Head of caudate nucleus (tissue), 42 donors: ENCODE measurements around the gene SLC12A6.
"Not testable (repeated sequence)": the region's sequence is repeated elsewhere in the genome, so short reads cannot be mapped to it uniquely, and the experiment has no call there.

Experiments used
- DNase-seq, 42 donors: peaks; one replicate each; pipeline versions ENCODE4 v3.0.0 to v3.0.0-alpha.2; 2020 to 2021; ENCODE audit warnings: mixed read lengths in 7 of 42
- intact Hi-C: fragments of 100-400 bp; cut with DNase I; formaldehyde crosslinking; loops from one replicate; pipeline ENCODE4 v1.15.0; 2022

The SLC12A6 gene

DNA sequence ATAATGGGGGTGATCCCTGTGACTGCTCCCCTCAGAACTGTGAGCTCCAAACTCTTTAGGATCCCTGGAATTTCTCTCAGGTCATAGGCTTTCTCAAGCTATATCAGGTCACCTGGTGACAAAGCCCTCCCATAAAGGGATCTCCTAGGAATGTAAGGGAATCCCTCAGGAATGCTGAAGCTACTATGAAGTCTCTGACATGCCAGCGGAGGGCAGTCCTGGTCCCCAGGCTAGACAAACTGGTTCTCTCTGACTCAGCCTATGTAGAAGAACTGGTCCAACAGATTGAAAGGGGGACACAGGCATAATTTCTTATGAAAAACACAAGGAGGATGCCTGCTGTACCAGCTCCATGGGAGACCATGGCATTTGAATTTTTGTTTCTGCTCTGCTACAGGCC lies 22.7 kb upstream of the SLC12A6 start:
- DNase-seq, result no peak
- intact Hi-C loops, result loop anchor here (10.0 kb wide), 1 partner anchor 135 kb away; the partner anchor contains the start of gene EMC4

DNA sequence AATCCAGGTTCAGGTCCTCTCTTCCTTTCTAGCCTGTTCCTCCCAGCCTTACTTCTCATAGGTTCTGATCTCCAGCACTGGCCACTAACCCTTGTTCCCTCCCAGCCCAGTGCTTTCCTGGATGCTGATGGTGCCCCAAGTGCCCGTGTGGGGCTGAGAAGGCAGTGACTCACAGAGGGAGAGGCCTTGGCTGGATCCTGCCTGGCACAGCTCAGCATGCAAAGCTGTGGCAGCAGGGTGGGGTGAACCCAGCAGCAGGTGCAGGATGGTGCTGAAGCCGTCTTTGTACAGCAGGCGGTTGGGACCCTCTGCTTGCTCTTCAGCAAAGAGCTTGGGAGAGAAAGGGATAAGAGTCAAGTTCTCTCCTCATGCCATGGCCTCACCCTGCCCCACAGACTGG lies 21.8 kb upstream of the SLC12A6 start:
- intact Hi-C loops, result no loop called here
- DNase-seq, result peak in 1 of 42 donors; percentile 16

DNA sequence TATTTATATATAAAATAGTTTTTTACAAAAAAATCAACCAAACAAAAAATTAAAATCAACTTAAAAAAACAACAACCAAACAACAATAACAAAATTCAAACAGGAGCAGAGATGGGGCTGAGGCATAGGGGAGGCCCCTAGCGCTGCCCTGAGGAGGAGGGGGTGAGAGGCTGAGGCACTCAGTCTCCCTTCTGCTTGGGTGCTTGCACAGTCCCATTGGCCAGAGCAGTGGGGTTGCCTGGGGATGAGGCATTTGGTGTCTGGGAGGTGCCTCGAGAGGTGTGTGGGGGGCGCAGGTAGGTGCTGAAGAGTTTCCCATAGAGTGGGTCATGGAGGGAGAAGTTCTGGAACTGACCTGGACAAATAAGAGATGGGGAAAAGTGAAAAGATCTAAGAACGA lies 21.4 kb upstream of the SLC12A6 start:
- no peak for DNase-seq
- intact Hi-C loops, result no loop called here

GRCh38 chr15:34358367-34358766 lies 20.8 kb upstream of the SLC12A6 start:
- DNase-seq, result no peak
- intact Hi-C loops, result no loop called here

DNA sequence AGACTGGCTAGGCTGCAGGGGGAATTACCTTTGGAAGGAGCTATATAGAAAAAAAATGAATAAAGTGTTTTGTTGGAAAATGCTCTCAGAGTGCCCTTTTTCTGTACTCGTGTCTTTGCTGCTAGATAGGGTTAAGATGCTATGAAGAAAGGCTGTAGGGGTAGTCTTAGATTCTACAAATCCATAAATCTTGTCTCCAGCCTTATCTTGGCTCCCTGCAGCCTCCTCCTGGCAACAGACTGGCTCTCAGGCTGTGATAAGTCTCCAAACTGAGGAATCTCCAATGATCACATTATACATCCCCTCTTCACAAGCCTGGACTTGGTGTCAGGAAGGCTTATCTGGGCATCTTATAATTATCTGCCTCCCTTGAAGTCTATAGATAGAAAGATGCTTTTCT lies 20.1 kb upstream of the SLC12A6 start:
- intact Hi-C loops, result no loop called here
- no peak for DNase-seq

- intact Hi-C loops, result no loop called here
Observed at GRCh38 chr15:34355241-34355640, 17.7 kb upstream of the SLC12A6 start.

DNA sequence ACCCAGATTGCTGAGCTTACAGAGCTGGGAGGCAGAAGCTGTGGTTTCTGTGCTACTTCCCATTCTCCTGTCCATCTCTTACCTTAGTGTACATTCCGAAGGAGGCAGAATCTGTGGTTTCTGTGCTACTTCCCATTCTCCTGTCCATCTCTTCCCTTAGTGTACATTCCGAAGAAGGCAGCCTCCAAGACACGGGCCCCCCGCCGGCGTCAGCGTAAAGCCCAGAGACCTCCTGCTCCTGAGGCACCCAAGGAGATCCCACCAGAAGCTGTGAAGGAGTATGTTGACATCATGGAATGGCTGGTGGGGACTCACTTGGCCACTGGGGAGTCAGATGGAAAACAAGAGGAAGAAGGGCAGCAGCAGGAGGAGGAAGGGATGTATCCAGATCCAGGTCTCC lies 16.7 kb upstream of the SLC12A6 start:
- intact Hi-C loops, result no loop called here
- DNase-seq, result no peak

More at GRCh38 chr15:34355241-34355640, 17.7 kb upstream of the SLC12A6 start:
- DNase-seq, result peak in 10 of 42 donors; percentile 11 to 64 (median 35)

- intact Hi-C loops, result no loop called here
- DNase-seq, result no peak
Observed at GRCh38 chr15:34353627-34354026, 16.0 kb upstream of the SLC12A6 start.

GRCh38 chr15:34352996-34353395 lies 15.4 kb upstream of the SLC12A6 start:
- intact Hi-C loops, DNase-seq: not testable (repeated sequence)

DNA sequence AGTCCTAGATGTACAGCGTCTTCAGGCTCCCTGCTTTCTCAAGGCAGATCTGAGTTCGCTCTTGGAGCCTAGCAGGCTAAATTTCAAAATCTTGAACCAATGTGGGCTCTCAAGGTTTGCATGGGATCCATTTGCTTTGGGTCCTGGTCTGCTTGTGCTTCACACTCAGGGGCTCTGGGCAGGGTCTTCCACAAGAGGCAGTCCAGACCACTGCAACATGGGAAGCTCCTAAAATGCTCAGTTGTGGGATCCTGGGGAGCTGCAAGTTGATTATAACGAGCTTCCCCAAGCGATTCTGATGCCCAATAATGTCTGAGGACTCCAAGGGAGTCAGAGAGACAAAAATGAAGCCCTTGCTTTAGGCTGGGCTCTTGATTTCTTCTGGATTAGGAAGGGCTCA lies 12.2 kb upstream of the SLC12A6 start:
- intact Hi-C loops, result no loop called here
- DNase-seq, result no peak

DNA sequence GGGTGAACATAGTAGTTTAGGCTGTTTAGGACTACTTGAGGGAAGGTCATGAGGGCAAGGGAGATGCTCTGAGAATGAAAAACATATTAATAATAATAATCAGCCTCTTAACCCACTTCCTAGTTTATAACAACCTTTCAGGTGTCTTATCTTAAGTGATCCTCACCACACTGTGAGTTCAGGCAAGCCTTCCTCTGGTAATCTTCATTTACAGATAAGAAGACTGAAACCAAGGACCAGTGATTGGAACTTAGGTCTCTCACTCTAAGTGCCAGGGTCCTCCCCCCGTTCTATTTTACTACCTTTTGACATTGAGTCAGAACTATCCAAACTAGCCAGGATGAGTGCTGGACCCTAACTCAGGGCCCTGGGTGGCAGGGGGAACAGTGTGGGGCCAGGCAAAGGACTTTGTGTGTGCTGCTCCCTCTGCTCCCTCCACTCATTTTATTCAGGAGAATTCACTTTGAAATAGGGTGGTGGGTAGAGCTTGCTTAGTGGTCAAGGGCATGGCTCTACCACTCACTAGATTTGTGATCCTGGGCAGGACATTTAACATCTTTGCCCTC lies 11.2 kb upstream of the SLC12A6 start:
- intact Hi-C loops, result no loop called here
- no peak for DNase-seq

- intact Hi-C loops, result no loop called here
Observed at GRCh38 chr15:34347951-34348638, 10.5 kb upstream of the SLC12A6 start.

GRCh38 chr15:34342737-34343575 lies 5.4 kb upstream of the SLC12A6 start, which contains the start of the genes NOP10 and NUTM1:
TSS of gene NOP10 (minus strand) at chr15:34343136. CDS start at chr15:34343073, 63 bp downstream.
TSS of gene NUTM1 (plus strand) at chr15:34343315. CDS start at chr15:34343697, 382 bp downstream.
- intact Hi-C loops, result loop anchor here (2.0 kb wide), 1 partner anchor 22 kb away; no protein-coding TSS in a partner anchor
- peak; percentile 86 to 98 (median 94) for DNase-seq

More at GRCh38 chr15:34347951-34348638, 10.5 kb upstream of the SLC12A6 start:
- DNase-seq, result no peak

- intact Hi-C loops, result loop anchor here (2.0 kb wide), 1 partner anchor 23 kb away; no protein-coding TSS in a partner anchor
- DNase-seq, result not testable (repeated sequence)
Observed at GRCh38 chr15:34342213-34342736, 4.7 kb upstream of the SLC12A6 start.

DNA sequence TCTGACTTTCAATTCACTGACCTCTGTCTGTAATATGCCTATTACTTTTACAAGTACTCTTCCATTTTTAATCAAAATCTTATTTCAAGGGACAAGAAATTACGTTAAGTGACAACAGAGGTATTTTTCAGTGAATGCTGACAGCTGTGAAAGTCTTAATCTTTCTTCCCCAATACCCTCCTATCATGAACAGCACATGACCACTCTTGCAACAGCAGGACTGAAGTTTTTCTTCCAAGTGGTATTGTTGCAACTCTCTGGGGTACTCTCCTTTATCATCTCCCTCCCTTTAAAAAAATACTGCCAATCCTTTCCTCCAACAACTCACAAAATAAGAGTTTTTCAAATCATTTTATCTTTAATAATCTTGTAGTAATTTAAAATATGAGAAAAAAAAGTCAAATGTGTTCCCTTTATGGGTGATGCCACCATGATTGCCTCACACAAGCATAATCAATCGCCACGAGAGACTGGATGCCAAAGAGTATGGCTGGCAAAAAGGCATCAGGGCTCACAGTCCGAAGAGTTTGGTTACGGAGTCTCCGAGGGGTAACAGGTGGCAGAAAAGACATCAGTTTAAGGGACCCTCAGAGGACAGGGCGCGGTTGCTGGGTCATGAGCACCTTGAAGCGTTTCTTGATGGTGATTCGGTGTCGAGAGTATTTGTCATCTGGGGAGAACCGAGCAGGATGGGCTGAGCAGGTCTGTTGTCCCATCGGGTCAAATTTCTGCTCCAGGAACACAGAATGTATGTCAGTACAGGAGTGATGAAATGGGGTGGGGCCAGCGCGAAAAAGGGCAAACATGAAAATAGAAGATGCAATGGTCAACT lies 4.0 kb upstream of the SLC12A6 start:
- intact Hi-C loops, result loop anchor here (2.0 kb wide), 1 partner anchor 23 kb away; no protein-coding TSS in a partner anchor
- DNase-seq, result no peak

DNA sequence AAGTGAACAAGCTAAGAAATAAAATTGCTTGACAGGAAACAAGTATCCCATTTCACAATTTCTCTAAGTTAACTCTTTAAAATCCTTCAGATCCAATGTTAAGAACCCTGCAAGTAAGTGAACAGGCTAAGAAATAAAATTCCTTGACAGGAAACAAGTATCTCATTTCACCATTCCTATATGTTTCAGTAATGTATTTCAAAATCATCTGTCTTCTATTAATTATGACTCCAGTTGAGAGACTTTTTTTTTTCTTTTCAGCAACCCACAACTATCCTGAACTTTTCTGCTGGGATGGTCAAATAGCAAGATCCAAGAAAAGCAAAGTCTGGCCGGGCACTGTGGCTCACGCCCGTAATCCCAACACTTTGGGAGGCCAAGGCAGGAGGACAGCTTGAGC lies 2.4 kb upstream of the SLC12A6 start:
- intact Hi-C loops, result loop anchor here (10.0 kb wide), 1 partner anchor 115 kb away; the partner anchor contains the start of gene EMC4
- DNase-seq, result no peak

DNA sequence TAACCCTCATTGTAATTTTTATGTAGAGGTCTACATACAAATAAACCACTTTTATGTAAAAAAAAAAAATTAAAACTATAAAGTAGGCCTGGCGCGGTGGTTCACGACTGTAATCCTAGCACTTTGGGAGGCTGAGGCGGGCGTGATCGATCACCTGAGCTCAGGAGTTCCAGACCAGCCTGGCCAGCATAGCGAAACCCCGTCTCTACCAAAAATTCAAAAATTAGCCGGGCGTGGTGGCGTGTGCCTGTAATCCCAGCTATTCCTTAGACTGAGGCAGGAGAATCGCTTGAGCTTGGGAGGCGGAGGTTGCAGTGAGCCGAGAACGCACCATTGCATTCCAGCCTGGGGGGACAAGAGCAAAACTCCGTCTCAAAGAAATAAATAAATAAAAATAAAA lies 766 bp upstream of the SLC12A6 start:
- intact Hi-C loops, result loop anchor here (1.0 to 10.0 kb wide), 2 partner anchors 29 to 114 kb away; partner anchors contain the start of genes EMC4 and LPCAT4

GRCh38 chr15:34336991-34337556 lies 507 bp downstream of the SLC12A6 start:
- intact Hi-C loops, result loop anchor here (10.0 kb wide), 1 partner anchor 112 kb away; the partner anchor contains the start of gene EMC4
- peak in 14 of 42 donors; percentile 11 to 58 (median 38) for DNase-seq

More for the DNA sequence above, 766 bp upstream of the SLC12A6 start:
- DNase-seq, result no peak
